Gastrocnemius medialis (tissue), 4 donors: ENCODE results near the gene IGFBP2.

Source experiments
- CTCF ChIP-seq, 5 experiments: fragments of 450-650 bp in 3 of 5; fragments of 200-600 bp in 2 of 5; sonication (generic) in 2 of 5; IDR thresholded peaks in 4 of 5; conservative IDR thresholded peaks in 1 of 5; 1 replicate in 4 of 5; 2 replicates in 1 of 5; pipeline ENCODE4 v1.5.1; 2016 to 2019; ENCODE audit warnings: antibody characterized with exemption in 5 of 5, mild to moderate bottlenecking in 3 of 5, moderate library complexity in 3 of 5
- POLR2A ChIP-seq, 2 donors: fragments of 450-650 bp; IDR thresholded peaks; one replicate each; pipeline ENCODE4 v1.6.1; 2017; ENCODE audit warnings: antibody characterized with exemption in 2 of 2, mild to moderate bottlenecking in 2 of 2, moderate library complexity in 2 of 2

GRCh38 chr2:216692636-216693413, 59.6 kb downstream of the IGFBP2 start:
- no peak for TF ChIP-seq CTCF (IDR thresholded peaks at IDR 0.05 in 4 of 5, conservative IDR thresholded peaks at IDR 0.05 in 1 of 5)
- peak; percentile 29 to 54 for TF ChIP-seq POLR2A (IDR thresholded peaks at IDR 0.05)
